Endodermal cell (in vitro differentiated cells): ENCODE results near the gene DSTN. TPM values are rescaled to one million over a fixed set of nuclear protein-coding genes. Genes with fewer than 3 reads are reported as not detected.
A peak's percentile ranks its signal among the peaks of the same experiment; 100 is the strongest.

Experiments
- DNase-seq: peaks from one replicate; pipeline ENCODE4 v3.0.0-alpha.2; 2017
- H3K27ac ChIP-seq: 2 replicates; pipeline ENCODE4 v1.5.1; 2013; ENCODE audit warnings: mild to moderate bottlenecking, low read depth, low read length, moderate library complexity
- H3K27me3 ChIP-seq: 2 replicates; pipeline ENCODE4 v1.6.1; 2013; ENCODE audit warnings: mild to moderate bottlenecking, low read length, moderate library complexity; ENCODE audit not compliant: insufficient read depth, control insufficient read depth, poor library complexity, severe bottlenecking
- H3K36me3 ChIP-seq: 2 replicates; pipeline ENCODE4 v1.7.0; 2013; ENCODE audit warnings: mild to moderate bottlenecking, low read length, moderate library complexity; ENCODE audit not compliant: control insufficient read depth, insufficient read depth
- H3K4me1 ChIP-seq: one replicate; pipeline ENCODE4 v1.7.0; 2013; ENCODE audit warnings: low read length; ENCODE audit not compliant: control insufficient read depth, insufficient read depth
- H3K4me3 ChIP-seq: 2 replicates; pipeline ENCODE4 v1.5.1; 2013; ENCODE audit warnings: mild to moderate bottlenecking, low read length, moderate library complexity
- H3K9ac ChIP-seq: 2 replicates; pipeline ENCODE4 v1.6.1; 2013; ENCODE audit warnings: mild to moderate bottlenecking, low read length, moderate library complexity; ENCODE audit not compliant: poor library complexity, severe bottlenecking; ENCODE audit errors: extremely low read depth
- H3K9me3 ChIP-seq: 2 replicates; pipeline ENCODE4 v1.6.1; 2013; ENCODE audit warnings: mild to moderate bottlenecking, low read length, moderate library complexity; ENCODE audit not compliant: control insufficient read depth
- H3K27ac Mint-ChIP-seq: 2 replicates; pipeline ENCODE4 v1.8.0; 2020; ENCODE audit warnings: mixed read lengths
- H3K27me3 Mint-ChIP-seq: 2 replicates; pipeline ENCODE4 v1.8.0; 2021; ENCODE audit warnings: mild to moderate bottlenecking, mixed read lengths; ENCODE audit not compliant: insufficient read depth
- H3K36me3 Mint-ChIP-seq: 2 replicates; pipeline ENCODE4 v1.8.0; 2020; ENCODE audit warnings: low read depth, mixed read lengths
- H3K4me1 Mint-ChIP-seq: 2 replicates; pipeline ENCODE4 v1.8.0; 2020; ENCODE audit warnings: mixed read lengths
- H3K4me3 Mint-ChIP-seq: 2 replicates; pipeline ENCODE4 v1.8.0; 2020; ENCODE audit warnings: mild to moderate bottlenecking, moderate library complexity, mixed read lengths
- H3K9me3 Mint-ChIP-seq: 2 replicates; pipeline ENCODE4 v1.8.0; 2020; ENCODE audit warnings: mild to moderate bottlenecking, mixed read lengths
- WGBS, 2 experiments: methylation state at CpG; one replicate each; pipeline versions ENCODE4 v1.1.5 to v1.1.7; 2013; ENCODE audit warnings: missing lambda C conversion rate in 2 of 2, mixed read lengths in 1 of 2; ENCODE audit not compliant: insufficient coverage in 1 of 2, insufficient read length in 1 of 2; 5-methylcytosine and 5-hydroxymethylcytosine counted together
- total RNA-seq, 2 donors: library from RNA; stranded (reverse); fragmentation: NEBNext Ultra II Directional in 1 of 2; extraction: Animal tissue kit (Norgen Biotek cat#: 25700) in 1 of 2; gene quantifications; 2 replicates in 1 of 2; 3 replicates in 1 of 2; pipeline ENCODE4 v1.2.1, GENCODE V29; 2021
- TF ChIP-seq, protein P1 (sequence below): fragments of 200-600 bp; sonication (generic); conservative IDR thresholded peaks from 2 replicates; pipeline ENCODE4 v1.5.0; 2021; ENCODE audit warnings: antibody characterized with exemption, mild to moderate bottlenecking

The DSTN gene
- total RNA-seq, 2 donors from 2014 or later = 196 to 204 TPM

DNA sequence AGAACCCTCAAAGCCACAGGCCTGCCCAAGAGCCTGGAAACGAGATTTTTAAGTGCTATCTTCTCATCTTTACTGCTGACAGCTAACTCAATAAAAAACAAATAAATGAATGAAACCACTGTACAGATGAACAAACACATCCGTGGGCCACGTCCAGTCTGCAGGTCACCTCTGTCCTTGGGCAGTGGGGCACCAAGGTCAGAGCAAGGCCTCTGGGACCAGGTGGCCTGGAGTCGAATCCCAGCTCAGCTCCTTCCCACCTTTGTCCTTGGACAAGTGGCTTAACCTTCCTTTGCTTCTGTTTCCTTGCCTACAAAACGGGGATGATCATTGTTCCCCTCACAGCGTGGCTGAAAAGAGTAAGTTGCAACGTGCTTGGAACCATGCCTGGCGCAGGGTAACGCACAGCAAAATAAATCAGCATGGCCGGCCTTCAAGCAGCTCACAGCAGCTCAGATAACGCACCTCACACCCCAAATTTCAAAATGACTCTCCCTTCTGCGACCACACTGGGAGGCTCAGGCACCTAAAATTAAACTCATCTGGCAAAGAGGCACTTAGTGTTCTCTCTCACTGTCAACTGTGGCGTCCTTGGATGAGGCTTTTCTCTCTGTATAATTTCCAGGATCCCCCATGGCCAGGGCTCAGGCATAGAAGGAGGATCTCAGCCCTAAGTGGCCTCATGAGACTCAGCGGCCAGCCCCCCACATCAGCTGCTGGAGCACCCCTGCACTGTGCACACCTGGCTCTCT, 76.5 kb downstream of the DSTN start:
- H3K27ac Mint-ChIP-seq = peak overlapping the region; percentile 83
- no peak overlapping the region for H3K9ac ChIP-seq
- no peaks in the 10 kb centered on the region for H3K9me3 ChIP-seq
- H3K4me1 Mint-ChIP-seq = peaks cover 21% of the 10 kb centered on the region
- no peak for DNase-seq
- no peaks in the 10 kb centered on the region for H3K27me3 Mint-ChIP-seq
- peaks cover 40% of the 10 kb centered on the region for H3K4me1 ChIP-seq
- TF ChIP-seq, protein P1, sequence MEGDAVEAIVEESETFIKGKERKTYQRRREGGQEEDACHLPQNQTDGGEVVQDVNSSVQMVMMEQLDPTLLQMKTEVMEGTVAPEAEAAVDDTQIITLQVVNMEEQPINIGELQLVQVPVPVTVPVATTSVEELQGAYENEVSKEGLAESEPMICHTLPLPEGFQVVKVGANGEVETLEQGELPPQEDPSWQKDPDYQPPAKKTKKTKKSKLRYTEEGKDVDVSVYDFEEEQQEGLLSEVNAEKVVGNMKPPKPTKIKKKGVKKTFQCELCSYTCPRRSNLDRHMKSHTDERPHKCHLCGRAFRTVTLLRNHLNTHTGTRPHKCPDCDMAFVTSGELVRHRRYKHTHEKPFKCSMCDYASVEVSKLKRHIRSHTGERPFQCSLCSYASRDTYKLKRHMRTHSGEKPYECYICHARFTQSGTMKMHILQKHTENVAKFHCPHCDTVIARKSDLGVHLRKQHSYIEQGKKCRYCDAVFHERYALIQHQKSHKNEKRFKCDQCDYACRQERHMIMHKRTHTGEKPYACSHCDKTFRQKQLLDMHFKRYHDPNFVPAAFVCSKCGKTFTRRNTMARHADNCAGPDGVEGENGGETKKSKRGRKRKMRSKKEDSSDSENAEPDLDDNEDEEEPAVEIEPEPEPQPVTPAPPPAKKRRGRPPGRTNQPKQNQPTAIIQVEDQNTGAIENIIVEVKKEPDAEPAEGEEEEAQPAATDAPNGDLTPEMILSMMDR = no peak
- no peak overlapping the region for H3K27ac ChIP-seq
- H3K4me3 ChIP-seq = no peak overlapping the region
- no peak overlapping the region for H3K4me3 Mint-ChIP-seq
- no peaks in the 10 kb centered on the region for H3K27me3 ChIP-seq
- WGBS, 2 experiments = 91 to 92% methylated on average over 13 to 14 of the region's 14 CpGs
- H3K36me3 Mint-ChIP-seq = peaks cover 11% of the 10 kb centered on the region
- H3K36me3 ChIP-seq = peaks cover 77% of the 10 kb centered on the region
- H3K9me3 Mint-ChIP-seq = no peaks in the 10 kb centered on the region

DNA sequence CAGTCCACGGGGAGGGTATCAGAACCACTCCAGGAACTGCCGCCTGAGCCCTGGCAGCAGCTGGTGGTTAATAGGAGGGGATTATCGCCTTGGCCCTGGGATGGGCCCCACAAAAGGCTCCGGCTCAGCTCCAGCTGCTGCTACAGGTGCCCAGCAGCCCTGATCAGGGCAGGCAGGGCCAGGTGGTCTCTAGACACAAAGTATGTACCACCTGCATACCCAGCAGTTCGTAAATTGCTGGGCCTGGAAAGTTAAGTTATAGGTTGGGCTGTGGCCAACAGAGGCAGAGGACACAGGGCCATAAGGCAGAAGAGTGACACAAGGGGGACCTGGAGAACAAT, 77.1 kb downstream of the DSTN start:
- TF ChIP-seq, protein P1 = no peak
- Histone ChIP-seq H3K9me3 (no peaks in the 10 kb centered on the region), H3K4me3 (no peak overlapping the region), H3K36me3 (peaks cover 72% of the 10 kb centered on the region), H3K27me3 (no peaks in the 10 kb centered on the region), H3K9ac (no peak overlapping the region), H3K27ac (no peak overlapping the region), H3K4me1 (peaks cover 40% of the 10 kb centered on the region)
- H3K27me3 Mint-ChIP-seq = no peaks in the 10 kb centered on the region
- 82 to 83% methylated on average over 3 to 5 of the region's 5 CpGs for WGBS, 2 experiments
- peaks cover 21% of the 10 kb centered on the region for H3K4me1 Mint-ChIP-seq
- no peaks in the 10 kb centered on the region for H3K9me3 Mint-ChIP-seq
- H3K36me3 Mint-ChIP-seq = peaks cover 10% of the 10 kb centered on the region
- DNase-seq = no peak
- peak overlapping the region; percentile 83 for H3K27ac Mint-ChIP-seq
- H3K4me3 Mint-ChIP-seq = no peak overlapping the region

DNA sequence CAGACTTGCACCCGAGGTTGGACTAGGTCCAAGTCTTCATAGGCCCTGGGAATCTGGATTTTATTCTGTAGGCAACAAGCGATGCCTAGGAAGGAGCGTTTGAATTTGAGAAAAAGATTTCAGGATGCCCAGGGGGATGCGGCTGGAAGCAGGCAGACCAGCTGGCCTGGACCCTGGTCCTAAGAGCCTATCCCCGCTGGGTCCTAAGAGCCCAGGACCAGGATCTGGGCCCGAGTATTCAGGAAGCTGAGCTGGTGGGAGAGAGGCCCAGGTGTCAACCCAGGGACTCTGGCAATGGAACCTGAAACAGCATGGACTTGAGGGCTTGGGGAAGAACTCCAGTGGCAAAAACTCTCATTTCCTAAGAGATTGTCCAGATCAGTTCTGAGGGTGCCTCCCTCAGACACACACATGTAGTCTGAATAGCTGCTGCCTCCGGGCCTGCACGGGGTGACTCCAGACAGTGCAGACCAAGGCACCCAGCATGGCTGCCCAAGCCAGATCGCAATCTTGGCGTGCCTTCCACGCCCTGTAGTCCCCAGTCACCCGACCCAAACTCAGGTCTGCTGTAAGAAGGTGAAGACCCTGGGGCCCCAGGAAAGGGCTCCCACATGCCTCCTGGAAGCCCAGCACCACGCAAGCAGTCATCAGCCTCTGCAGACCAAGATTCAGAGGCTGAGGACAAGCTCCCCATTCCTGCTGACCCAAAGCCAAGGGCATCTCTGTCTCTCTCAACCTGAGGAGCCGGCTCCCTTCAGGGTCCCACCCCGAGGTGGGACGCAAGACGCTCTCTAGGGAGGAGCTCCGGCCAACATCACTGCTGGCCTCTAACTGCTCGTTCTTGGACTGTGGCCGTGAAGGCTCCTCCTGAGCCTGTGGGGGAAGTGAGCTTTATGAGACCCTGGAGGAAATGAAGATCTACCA, 77.8 kb downstream of the DSTN start:
- Histone ChIP-seq H3K9ac (no peak overlapping the region), H3K4me1 (peaks cover 45% of the 10 kb centered on the region), H3K9me3 (no peaks in the 10 kb centered on the region), H3K27me3 (no peaks in the 10 kb centered on the region), H3K4me3 (no peak overlapping the region), H3K36me3 (peaks cover 66% of the 10 kb centered on the region), H3K27ac (no peak overlapping the region)
- H3K27ac Mint-ChIP-seq = peak overlapping the region; percentile 87
- TF ChIP-seq, protein P1 = no peak
- WGBS, 2 experiments = 92 to 95% methylated on average over 6 to 20 of the region's 20 CpGs
- H3K4me1 Mint-ChIP-seq = peaks cover 25% of the 10 kb centered on the region
- peaks cover 17% of the 10 kb centered on the region for H3K36me3 Mint-ChIP-seq
- H3K27me3 Mint-ChIP-seq = no peaks in the 10 kb centered on the region
- DNase-seq = no peak
- no peak overlapping the region for H3K4me3 Mint-ChIP-seq
- no peaks in the 10 kb centered on the region for H3K9me3 Mint-ChIP-seq
